Muscle layer of colon (tissue), 2 donors: ENCODE measurements around the gene KRTAP29-1.
"Not testable (repeated sequence)": the region's sequence is repeated elsewhere in the genome, so short reads cannot be mapped to it uniquely, and the experiment has no call there.

ENCODE experiments used
- H3K27ac ChIP-seq: one replicate; pipeline ENCODE4 v1.7.0; 2013; ENCODE audit warnings: low read depth, mild to moderate bottlenecking, low read length, moderate library complexity
- H3K27me3 ChIP-seq, 2 donors: one replicate each; pipeline ENCODE4 v1.7.0; 2013; ENCODE audit warnings: low read length in 2 of 2, mild to moderate bottlenecking in 2 of 2; ENCODE audit not compliant: insufficient read depth in 2 of 2, control insufficient read depth in 1 of 2
- H3K36me3 ChIP-seq: one replicate; pipeline ENCODE4 v1.7.0; 2013; ENCODE audit warnings: mild to moderate bottlenecking, low read length; ENCODE audit not compliant: insufficient read depth
- H3K4me1 ChIP-seq: one replicate; pipeline ENCODE4 v1.7.0; 2013; ENCODE audit warnings: mild to moderate bottlenecking, low read length; ENCODE audit not compliant: insufficient read depth
- H3K4me3 ChIP-seq, 2 donors: one replicate each; pipeline ENCODE4 v1.7.0; 2013; ENCODE audit warnings: low read length in 2 of 2, low read depth in 1 of 2, mild to moderate bottlenecking in 1 of 2, moderate library complexity in 1 of 2
- H3K9ac ChIP-seq: one replicate; pipeline ENCODE4 v1.7.0; 2013; ENCODE audit warnings: low read length
- H3K9me3 ChIP-seq: one replicate; pipeline ENCODE4 v1.7.0; 2013; ENCODE audit warnings: mild to moderate bottlenecking, low read length
- donor health status: abdominal sarcoma.
- donor health status: Adenocarcinoma of cecum.

Gene KRTAP29-1

GRCh38 chr17:41255381-41256290 is 47.0 kb downstream of the KRTAP29-1 start, which contains the start of gene KRTAP9-9:
TSS of gene KRTAP9-9 (plus strand) at chr17:41255384.
- not testable (repeated sequence) for H3K9ac ChIP-seq, H3K9me3 ChIP-seq, H3K27ac ChIP-seq, H3K4me3 ChIP-seq, H3K4me1 ChIP-seq, H3K27me3 ChIP-seq, H3K36me3 ChIP-seq

- no peak overlapping the region for H3K9ac ChIP-seq
- no peaks in the 10 kb centered on the region for H3K27me3 ChIP-seq
Measured at GRCh38 chr17:41254861-41255260, 47.8 kb downstream of the KRTAP29-1 start.

More at GRCh38 chr17:41254861-41255260, 47.8 kb downstream of the KRTAP29-1 start:
- H3K9me3 ChIP-seq: no peaks in the 10 kb centered on the region
- no peaks in the 10 kb centered on the region for H3K4me1 ChIP-seq
- no peak overlapping the region for H3K4me3 ChIP-seq
- no peaks in the 10 kb centered on the region for H3K36me3 ChIP-seq
- no peak overlapping the region for H3K27ac ChIP-seq
